Peyer's patch (tissue), 4 donors: ENCODE results near the gene ORM1. TPM values are rescaled to one million over a fixed set of nuclear protein-coding genes. Genes with fewer than 3 reads are reported as not detected.

Source experiments
- DNase-seq, 3 donors: peaks; one replicate each; pipeline ENCODE4 v3.0.0-alpha.2; 2017 to 2019
- H3K27ac ChIP-seq, 4 donors: fragments of 200-600 bp; sonication (generic); one replicate each; pipeline ENCODE4 v1.5.1; 2016 to 2019
- H3K27me3 ChIP-seq, 2 donors: fragments of 200-600 bp; sonication (generic); one replicate each; pipeline ENCODE4 v1.5.1; 2019
- H3K36me3 ChIP-seq, 3 donors: fragments of 200-600 bp; sonication (generic); one replicate each; pipeline ENCODE4 v1.5.1; 2016 to 2019
- H3K4me1 ChIP-seq, 4 donors: fragments of 200-600 bp; sonication (generic); one replicate each; pipeline ENCODE4 v1.5.1; 2016 to 2019
- H3K4me3 ChIP-seq, 4 donors: fragments of 200-600 bp; sonication (generic); 1 replicate in 3 of 4; 2 replicates in 1 of 4; pipeline ENCODE4 v1.5.1; 2016 to 2019; ENCODE audit warnings: mild to moderate bottlenecking in 1 of 4
- H3K9me3 ChIP-seq, 4 donors: fragments of 200-600 bp; sonication (generic); one replicate each; pipeline ENCODE4 v1.5.1; 2016 to 2019; ENCODE audit warnings: mild to moderate bottlenecking in 1 of 4
- CTCF ChIP-seq, 6 experiments: fragments of 450-650 bp in 4 of 6; fragments of 200-600 bp in 2 of 6; sonication (generic) in 1 of 6; IDR thresholded peaks; one replicate each; pipeline ENCODE4 v1.5.1; 2017 to 2019; ENCODE audit warnings: antibody characterized with exemption in 6 of 6, mild to moderate bottlenecking in 3 of 6, moderate library complexity in 1 of 6
- POLR2A ChIP-seq, 2 donors: fragments of 450-650 bp; IDR thresholded peaks; one replicate each; pipeline ENCODE4 v1.5.1; 2017; ENCODE audit warnings: antibody characterized with exemption in 2 of 2, mild to moderate bottlenecking in 2 of 2, moderate library complexity in 2 of 2
- total RNA-seq, 4 donors: library from RNA; depleted of rRNA; stranded (reverse); fragments of >200 nt; gene quantifications; one replicate each; pipeline ENCODE4 v1.1.0, GENCODE V29; 2016

ORM1 gene
- total RNA-seq, 4 donors from 2014 or later: not detected

- H3K4me3 ChIP-seq: no peak overlapping the region
- H3K4me1 ChIP-seq: no peaks in the 10 kb centered on the region
- peaks cover 0 to 92% (median 2%) of the 10 kb centered on the region in 3 donors for H3K36me3 ChIP-seq
- peak in 2 of 3 donors; percentile 58 to 77 for DNase-seq
- H3K27me3 ChIP-seq: no peaks in the 10 kb centered on the region
- no peaks in the 10 kb centered on the region for H3K9me3 ChIP-seq
- H3K27ac ChIP-seq: peak overlapping the region in 1 of 4 donors; percentile 58
- TF ChIP-seq CTCF (IDR thresholded peaks at IDR 0.05) (peak; percentile 53 to 89 (median 62)), POLR2A (IDR thresholded peaks at IDR 0.05) (no peak)
These were observed 16.4 kb downstream of the ORM1 start for GRCh38 chr9:114339130-114339908.

GRCh38 chr9:114341152-114341830 lies 18.4 kb downstream of the ORM1 start:
- TF ChIP-seq CTCF (IDR thresholded peaks at IDR 0.05): no peak
- TF ChIP-seq POLR2A (IDR thresholded peaks at IDR 0.05): no peak

GRCh38 chr9:114341991-114342390 lies 19.1 kb downstream of the ORM1 start:
- H3K27me3 ChIP-seq: no peaks in the 10 kb centered on the region
- no peak for DNase-seq
- no peaks in the 10 kb centered on the region for H3K4me1 ChIP-seq
- no peaks in the 10 kb centered on the region for H3K9me3 ChIP-seq
- H3K36me3 ChIP-seq: peaks cover 0 to 99% (median 4%) of the 10 kb centered on the region in 3 donors
- no peak overlapping the region for H3K4me3 ChIP-seq
- TF ChIP-seq CTCF (IDR thresholded peaks at IDR 0.05) (no peak), POLR2A (IDR thresholded peaks at IDR 0.05) (no peak)
- H3K27ac ChIP-seq: no peak overlapping the region

More at GRCh38 chr9:114341152-114341830, 18.4 kb downstream of the ORM1 start:
- peaks cover 0 to 99% (median 4%) of the 10 kb centered on the region in 3 donors for H3K36me3 ChIP-seq
- no peaks in the 10 kb centered on the region for H3K9me3 ChIP-seq
- no peak overlapping the region for H3K4me3 ChIP-seq
- H3K27ac ChIP-seq: no peak overlapping the region
- H3K4me1 ChIP-seq: no peaks in the 10 kb centered on the region
- H3K27me3 ChIP-seq: no peaks in the 10 kb centered on the region
- DNase-seq: no peak

- H3K27ac ChIP-seq: no peak overlapping the region
- H3K4me1 ChIP-seq: no peaks in the 10 kb centered on the region
- H3K36me3 ChIP-seq: peaks cover 0 to 99% (median 4%) of the 10 kb centered on the region in 3 donors
- no peak overlapping the region for H3K4me3 ChIP-seq
- no peaks in the 10 kb centered on the region for H3K9me3 ChIP-seq
- TF ChIP-seq CTCF (IDR thresholded peaks at IDR 0.05) (no peak), POLR2A (IDR thresholded peaks at IDR 0.05) (no peak)
- DNase-seq: no peak
- no peaks in the 10 kb centered on the region for H3K27me3 ChIP-seq
These were observed 20.0 kb downstream of the ORM1 start for GRCh38 chr9:114342755-114343440.

- peak overlapping the region in 1 of 4 donors; percentile 59 for H3K27ac ChIP-seq
- H3K4me3 ChIP-seq: no peak overlapping the region
- no peak for DNase-seq
- H3K9me3 ChIP-seq: no peaks in the 10 kb centered on the region
- TF ChIP-seq CTCF (IDR thresholded peaks at IDR 0.05) (no peak), POLR2A (IDR thresholded peaks at IDR 0.05) (no peak)
- no peaks in the 10 kb centered on the region for H3K27me3 ChIP-seq
- H3K36me3 ChIP-seq: peaks cover 0 to 99% (median 7%) of the 10 kb centered on the region in 3 donors
- peaks cover 0 to 6% (median 2%) of the 10 kb centered on the region in 4 donors for H3K4me1 ChIP-seq
These were observed 20.7 kb downstream of the ORM1 start for GRCh38 chr9:114343471-114344187.
